Measurements from ENCODE around the gene CSGALNACT2.

DNA sequence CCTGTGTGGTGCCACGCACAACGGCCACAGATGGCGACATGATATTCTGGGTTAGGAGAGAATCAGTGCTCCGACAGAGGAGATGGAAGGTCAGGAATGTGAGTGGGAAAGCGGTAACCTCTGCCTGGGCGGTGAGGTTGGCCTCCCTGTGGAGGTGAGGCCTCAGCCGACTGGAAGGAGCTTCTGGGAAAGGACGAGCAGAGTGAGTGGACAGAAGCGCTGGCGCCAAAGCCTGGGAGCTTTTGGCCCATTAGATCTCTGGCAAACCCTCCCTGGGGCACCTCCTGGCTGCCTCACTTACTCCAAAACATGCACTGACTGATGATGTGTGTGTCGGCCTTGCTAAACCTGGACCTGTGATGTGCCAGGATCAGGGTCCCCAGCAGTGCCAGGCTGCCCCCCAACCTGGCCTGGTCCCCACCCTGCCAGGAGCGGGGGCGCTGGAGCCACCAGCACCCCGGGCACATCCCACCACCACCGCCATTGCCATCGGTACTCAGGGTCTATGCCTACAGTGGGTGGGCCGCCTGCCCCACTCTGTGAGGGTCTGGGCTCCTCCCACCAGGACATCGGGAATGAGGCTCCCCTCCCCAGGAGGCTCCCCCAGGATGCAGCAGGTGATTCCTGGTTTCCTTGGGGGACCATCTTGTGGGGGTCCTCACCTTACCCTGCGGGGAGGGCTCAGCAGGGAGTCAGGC, 77.7 kb downstream of the CSGALNACT2 start:
- TF ChIP-seq POLR2A (IDR thresholded peaks at IDR 0.05; ENCODE audit: low read length): no peak
- no peak for TF ChIP-seq GATA1 (IDR thresholded peaks at IDR 0.05; ENCODE audit: low read depth, low read length)

Data from erythroblast (primary cell).